Adrenal gland (tissue), 5 donors: Measurements from ENCODE around the gene ARHGAP10.

Experiments
- CTCF ChIP-seq, 6 experiments: fragments of 450-650 bp in 4 of 6; fragments of 200-600 bp in 2 of 6; sonication (generic) in 1 of 6; IDR thresholded peaks; 1 replicate in 5 of 6; 2 replicates in 1 of 6; pipeline versions ENCODE4 v1.5.1 to v1.8.0; 2016 to 2021; ENCODE audit warnings: antibody characterized with exemption in 6 of 6, mild to moderate bottlenecking in 2 of 6, moderate library complexity in 1 of 6
- POLR2A ChIP-seq, 2 donors: fragments of 450-650 bp; IDR thresholded peaks; one replicate each; pipeline ENCODE4 v1.6.1; 2017; ENCODE audit warnings: antibody characterized with exemption in 2 of 2, mild to moderate bottlenecking in 2 of 2, moderate library complexity in 1 of 2
- donor health status: DM: no; HTN: no; CAD: no.

- TF ChIP-seq POLR2A (IDR thresholded peaks at IDR 0.05) = no peak
- no peak for TF ChIP-seq CTCF (IDR thresholded peaks at IDR 0.05)
Measured at GRCh38 chr4:148064451-148064850, 332.6 kb downstream of the ARHGAP10 start.
